HG02981 (cell line): ENCODE measurements around the gene KIRREL3.

Experiments used
- ATAC-seq: cut with Tn5 transposase; IDR thresholded peaks from one replicate; pipeline ENCODE4 v1.9.1; 2021; ENCODE audit warnings: mild to moderate bottlenecking, moderate library complexity; ENCODE audit not compliant: unreplicated experiment

KIRREL3 gene

DNA sequence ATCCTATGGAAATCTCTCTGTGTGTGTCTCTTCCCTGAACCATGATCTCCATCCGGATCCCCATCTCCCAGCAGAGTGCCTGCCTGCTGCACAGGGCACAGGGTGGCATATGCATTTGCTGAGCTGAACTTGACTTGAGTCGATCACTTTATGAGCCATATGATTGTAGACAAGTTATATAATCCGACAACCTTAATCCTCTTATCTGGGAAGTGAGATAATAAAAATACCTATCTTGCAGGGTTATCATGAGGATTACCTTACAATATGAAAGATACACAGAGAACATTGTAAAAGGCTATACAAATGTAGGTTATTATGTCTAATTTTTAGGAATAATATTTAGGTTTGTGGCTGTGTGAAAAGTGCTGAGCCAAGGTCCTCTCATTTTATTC, 520.6 kb downstream of the KIRREL3 start:
- ATAC-seq, result no peak

DNA sequence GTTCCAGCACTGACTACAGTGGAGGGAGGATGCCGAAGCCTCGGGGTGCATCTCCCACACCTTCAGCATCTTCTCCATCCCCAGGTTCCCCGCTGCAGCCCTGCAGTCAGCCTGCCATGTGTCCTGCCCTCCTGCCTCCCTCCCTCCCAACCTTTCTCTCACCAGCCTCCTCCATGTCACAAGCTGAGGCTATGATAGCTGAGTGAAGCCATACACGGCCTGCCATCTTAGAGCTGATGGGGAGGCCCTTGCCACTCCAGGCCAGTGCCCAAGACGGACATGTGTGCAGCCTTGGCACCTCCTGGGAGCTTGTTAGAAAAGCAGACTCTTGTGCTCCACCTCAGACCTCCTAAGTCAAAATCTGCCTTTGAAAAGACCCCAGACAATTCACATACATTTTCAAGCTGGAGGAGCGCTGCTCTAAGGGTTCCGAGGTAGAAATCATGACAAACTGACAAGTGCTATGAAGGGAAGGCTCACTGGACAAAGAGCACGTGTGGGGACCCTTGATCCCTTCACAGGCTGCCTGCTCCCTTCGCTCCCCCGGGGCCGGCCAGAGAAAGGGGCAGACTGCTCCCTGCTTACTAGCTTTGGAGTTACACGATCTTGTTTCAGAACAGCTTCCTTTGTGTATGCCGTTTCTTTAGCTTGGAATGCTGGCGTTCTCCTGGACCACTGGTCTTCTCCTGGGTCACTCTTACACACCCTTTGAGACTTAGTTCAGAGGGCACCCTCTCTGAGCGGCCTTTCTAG, 521.2 kb downstream of the KIRREL3 start:
- no peak for ATAC-seq

DNA sequence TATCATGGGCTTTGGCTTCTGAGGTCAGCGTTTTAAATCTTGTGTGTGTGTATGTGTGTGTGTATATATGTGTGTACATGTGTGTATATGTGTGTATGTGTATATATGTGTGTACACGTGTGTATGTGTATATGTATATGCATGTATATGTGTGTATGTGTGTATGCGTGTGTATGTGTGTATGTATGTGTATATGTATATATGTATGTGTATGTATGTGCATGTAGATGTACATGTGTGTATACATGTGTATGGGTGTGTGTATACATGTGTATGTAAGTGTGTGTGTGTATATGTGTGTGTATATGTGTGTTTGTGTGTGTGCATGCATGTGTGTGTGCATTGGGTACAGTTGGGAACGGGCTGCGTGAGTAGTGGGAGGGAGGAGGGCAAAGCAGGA, 522.1 kb downstream of the KIRREL3 start:
- no peak for ATAC-seq

DNA sequence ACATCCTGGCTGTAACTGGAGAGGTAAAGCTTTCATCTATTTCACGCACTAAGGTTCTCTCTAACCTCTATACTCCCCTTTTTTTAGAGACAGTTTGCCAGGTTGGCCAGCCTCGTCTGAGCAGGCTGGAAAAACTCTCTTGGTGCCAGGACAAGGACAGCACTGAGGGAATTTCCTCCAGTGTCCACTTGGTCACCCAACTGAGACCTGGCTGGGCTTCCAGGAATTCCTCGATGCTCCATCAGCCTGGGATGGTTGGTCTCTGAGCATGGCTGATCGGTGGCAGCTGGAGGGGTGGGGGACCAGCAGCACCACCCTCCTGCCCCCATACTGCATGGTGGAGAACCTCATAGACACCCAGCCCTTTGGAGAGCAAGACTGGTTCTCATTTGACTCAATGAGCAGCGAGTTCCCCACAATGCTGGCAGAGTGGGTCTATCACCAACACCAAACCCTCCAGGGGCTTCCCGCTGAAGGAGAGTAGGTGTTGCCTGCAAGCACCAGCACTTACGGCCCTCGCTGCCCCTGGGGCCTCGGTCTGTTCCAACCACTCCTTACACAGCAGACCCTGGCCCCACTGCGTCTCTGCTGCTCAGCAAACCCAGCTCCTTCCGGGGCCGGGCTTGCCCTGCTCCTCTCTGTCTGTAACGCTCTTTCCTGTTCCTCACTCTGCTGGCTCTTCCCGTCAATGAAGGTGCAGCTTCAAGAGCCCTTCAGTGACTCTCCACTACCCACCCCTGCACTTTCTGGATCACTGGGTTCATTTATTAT, 522.9 kb downstream of the KIRREL3 start:
- ATAC-seq, result no peak

DNA sequence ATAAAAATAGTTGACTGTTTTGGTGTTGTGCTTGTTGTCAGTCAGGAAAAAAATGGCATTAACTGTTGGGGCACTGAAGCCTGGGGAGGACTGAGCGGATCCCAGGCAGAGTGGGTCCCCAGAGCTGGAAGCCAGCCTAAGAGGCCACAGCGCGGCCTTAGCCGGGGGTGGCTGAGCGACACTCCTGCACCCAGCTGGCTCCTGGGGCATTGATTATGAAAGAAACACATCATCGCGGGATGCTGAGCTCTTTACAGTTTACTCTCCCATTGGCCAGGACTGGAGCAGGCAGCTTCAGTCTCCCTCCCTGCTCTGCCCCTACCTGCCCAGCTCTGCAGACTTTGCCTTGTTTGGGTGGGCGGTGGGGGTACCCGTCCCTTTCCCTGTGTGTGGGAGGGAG, 523.6 kb downstream of the KIRREL3 start:
- ATAC-seq, result no peak

DNA sequence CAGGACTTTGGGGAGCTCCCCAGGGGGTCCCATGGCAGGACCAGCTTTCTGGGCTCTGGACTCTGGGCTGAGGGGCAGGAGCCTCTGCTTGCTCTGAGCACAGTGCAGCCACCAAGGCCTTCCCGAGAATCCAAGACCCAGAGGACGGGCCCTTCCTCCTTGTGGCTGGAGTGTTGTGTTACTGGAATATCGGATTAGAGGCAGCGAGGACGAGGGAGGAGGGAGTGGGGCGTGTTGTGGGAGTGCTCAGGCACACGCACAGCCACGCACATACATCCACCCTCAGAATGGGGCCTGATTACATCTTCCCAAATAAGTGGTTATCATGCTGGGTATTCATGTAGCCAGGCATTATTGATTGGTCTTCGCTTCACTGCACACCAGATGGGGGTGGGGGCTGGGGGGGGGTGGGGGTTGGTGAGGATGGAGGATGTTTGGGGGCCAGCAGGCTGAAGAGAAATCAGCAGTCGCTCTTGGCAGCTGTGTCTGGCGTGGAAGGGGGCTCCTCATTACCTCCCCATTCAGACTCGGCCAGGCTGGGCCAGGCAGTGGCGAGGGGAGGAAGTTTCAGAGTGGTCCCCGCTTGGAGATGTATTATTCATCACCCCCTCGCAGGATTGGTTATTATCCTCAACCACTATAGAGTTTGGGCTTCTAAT, 524.2 kb downstream of the KIRREL3 start:
- no peak for ATAC-seq

DNA sequence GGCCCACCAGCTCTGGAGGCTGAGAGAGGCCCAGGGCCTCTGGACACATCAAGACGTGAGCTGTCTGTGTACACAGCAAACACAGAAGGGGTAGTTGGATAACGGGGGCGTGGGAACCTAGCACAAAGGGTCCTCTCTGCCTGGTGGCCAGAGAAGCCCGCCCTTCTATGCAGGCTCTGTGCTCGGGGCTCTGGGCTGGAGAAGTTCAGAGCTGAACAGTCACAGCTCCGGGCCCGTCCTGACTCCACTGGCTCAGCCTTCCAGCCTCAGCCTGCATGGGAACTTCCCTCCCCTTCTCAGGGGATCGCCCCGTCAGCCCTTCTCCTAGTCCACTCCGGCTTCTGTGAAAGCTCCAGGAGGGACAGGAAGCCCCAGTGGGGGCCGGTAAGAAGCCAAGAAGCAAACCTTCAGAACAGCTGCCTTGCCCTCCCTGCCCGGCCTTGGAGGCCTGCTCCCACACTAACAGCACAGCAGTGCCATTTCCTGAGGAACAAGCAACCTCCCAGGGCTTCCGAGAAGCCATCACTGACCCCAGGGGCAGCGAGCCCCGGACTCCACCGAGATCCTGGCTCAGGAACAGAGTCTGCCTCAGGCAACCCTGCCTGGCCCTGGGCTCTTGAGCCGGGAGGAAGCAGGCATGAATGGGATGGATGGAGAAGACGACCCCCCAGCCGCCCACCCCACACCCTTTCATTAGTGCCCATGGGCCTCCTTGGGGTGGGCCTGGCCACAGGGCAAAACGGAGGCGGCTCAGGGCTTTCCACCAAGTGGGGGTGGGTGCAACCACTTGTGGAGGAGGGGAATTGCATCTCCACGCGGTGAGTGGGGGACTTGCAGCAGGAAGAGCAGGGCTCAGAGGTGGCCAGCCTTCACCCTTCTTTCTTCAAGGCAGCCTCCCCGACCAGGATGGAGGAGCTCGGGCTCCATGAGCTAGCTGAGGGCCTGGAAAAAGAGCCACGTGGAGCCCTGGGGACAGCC, 525.3 kb downstream of the KIRREL3 start:
- ATAC-seq, result no peak

DNA sequence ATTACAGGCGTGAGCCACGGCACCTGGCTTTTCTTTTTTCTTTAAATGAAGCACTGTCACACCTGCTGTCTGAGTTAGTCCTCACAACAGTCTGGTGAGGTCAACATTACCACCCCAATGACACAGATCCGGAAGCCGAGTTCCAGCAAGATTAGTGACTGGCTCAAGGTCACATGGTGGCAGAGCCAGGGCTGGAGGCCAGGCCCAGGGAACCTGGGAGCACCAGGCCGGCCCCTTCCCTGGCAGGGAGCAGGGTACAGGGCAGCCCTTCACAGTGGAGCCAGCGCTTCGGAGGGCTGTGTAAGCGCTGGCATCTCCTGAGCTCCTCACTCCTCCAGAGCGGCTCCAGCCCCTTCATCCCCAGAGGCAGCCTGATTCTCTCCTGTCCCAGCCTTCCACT, 526.4 kb downstream of the KIRREL3 start:
- ATAC-seq, result no peak

DNA sequence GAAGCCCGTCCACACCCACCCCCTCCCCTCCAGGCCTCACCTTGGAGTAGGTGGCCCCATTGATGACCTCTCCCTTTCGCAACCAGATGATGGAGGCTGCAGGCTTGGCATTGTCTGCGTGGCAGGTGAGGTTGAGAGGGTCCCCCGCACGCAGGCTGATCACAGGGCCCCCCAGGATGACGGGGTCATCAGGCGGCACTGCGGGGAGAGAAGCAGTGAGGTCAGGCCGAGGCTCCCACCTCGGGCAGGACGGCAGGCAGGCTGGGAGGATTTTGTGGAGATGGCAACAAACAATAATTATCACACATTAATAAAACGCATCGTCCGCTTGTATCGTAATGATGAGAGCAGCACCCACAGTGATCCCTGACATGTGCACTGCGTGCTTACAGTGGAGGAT, 527.3 kb downstream of the KIRREL3 start:
- ATAC-seq, result no peak

DNA sequence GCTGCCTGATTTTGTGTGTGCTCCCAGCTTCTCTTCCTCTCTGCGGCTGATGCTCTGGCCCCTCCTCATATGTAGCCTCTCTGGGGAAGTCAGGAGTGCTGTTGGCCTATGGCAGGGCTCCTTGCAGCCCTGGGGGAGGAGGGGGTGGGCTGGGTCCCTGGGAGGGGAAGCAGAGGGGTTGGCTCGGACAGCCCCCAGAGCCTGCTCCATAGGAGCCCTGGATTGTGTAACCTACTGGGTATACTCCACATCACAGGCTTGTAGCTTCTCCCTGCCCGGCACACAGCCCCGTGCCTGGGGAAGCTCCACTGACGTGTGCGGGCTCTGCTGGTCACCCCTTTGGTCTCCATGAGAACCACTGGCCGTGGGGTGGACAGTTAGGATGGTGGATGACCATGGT, 531.3 kb downstream of the KIRREL3 start:
- ATAC-seq, result no peak

DNA sequence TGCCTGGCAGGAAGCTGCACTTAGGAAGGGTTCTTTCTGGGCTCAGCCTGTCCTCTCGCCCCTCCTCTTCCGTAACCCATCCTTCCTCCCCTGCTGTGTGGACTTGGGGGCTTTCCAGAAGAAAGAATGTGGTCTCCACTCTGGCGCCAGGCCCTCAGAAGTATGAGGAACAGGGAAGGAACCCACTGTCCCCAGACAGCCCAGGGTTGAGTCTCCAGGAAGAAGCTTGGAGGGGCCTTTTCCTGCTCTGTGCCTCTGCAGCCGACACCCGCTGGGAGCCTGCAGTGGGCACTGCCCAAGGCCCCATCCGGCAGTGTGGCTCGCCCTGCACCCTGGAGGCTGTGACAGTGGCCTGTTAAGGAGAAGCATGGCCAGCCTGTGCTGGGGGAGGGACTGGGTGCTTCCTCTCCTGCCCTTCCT, 532.5 kb downstream of the KIRREL3 start:
- no peak for ATAC-seq

DNA sequence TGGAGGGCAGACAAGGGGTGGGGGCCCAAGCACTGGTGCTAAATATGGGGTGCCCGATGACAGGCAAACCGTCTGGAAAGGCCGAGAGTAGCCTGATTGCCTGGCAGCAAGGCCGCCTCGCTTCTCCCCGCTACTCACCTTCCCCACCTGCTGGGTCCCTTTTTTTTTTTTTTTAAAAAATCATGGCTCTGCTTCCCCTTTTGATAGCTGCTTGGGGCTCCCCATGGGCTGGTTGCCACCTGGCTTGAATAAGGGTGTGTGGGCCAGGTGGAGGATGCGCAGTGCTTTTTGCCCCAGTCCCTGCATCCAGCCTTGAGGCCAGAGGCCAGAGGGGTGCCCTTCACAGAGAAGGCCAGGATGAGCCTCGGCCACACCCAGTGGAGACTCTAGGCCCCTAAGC, 533.1 kb downstream of the KIRREL3 start:
- no peak for ATAC-seq

DNA sequence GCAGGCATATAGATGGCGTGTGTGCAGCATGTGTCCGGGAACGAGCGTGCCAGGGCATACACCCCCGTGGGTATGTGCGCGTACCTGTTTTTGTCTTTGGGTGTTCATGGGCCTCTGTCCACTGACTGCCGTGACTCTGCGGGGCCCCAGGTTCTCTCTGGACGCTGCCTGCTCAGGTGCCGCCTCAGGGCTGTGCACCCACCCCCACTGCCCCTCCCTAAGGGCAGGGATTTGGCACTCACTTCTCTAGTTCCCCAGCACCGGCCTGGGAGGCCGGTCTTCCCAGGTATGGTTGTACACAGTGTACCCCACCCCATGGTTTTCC, 533.6 kb downstream of the KIRREL3 start:
- ATAC-seq, result no peak

DNA sequence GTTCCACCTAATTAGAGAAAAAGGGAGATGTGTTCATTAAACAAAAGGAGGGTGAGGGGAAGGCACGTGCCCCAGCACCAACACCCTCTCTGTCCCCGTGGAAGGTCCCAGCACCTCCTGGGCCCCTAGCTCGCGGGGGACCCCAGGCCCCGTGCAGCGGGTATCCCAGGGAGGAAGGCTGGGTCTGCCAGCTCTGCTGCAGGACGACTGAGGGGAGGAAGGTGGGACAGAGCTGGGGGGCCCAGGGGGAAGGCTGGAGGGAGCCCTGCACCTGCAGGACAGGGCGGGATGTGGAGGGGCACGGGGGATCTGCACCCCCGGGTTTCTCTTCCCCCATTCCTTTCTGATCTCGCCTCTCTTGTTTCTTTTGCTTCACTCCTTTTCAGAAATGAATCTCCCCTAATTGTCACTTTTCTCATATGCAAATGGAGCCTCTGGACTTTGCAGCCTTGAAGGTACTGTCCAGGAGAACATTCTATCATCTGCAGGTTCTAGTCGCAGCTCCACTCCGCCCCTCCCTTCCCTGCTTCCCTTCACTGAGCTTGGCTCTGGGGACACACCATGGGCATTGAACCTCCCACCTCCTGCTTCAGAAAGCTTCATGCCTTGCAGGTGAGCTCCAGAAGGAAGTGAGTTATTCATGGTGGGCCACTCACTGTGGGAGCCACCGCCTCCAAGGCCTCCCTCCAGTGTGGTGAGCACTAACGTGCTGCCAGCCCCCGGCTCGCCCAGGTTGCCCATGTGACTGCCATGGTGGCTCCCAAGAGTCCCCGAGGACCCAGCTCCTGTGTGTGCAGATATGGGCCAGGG, 534.1 kb downstream of the KIRREL3 start:
- ATAC-seq, result no peak

DNA sequence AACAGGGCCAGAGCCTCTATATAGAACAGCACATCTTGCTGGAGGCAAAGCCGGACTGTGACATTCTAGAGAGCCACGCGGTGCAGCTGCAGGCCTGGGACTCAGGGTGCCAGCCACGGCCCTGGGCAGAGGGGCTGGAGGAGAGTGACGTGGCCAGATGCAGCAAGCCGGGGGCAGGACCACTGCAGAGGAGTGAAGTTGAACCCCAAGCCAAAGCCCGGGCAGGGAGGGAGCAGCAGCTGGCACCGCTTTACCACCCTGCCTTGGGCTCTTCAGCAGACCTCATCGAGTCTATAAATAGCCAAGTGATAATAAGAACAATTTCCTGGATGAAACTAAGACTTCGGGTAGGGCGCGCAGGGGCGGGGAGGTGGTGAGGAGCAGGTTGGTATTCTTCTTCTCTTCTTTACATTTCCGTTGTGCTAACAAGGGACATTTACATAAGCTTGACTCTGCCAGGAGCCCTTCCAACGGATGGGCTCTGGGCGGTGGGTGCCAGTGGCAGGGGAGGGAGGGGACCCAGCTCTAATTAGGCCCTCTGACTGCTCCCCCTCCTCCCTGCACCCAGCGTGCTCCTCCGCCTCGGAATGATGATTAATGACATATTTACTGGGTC, 534.9 kb downstream of the KIRREL3 start:
- peak; percentile 76 for ATAC-seq

DNA sequence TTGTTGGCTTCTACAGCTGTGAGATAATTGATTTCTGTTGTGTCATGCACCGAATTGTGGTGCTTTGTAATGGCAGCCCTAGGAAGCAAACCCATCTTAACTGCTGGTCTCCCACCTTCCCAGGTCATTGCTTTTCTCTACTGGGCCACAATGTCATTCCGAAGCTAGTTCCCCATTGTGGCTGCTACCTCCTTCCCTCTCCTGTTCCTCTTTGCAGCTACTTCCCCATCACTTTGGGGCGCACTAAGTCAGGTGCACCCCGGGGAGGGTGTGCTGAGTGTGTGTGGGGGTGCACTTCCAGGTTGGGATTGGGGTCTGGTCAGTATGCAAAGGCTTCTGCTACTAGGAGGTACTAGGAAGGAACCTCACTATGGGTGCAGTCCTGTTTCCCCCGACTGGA, 535.8 kb downstream of the KIRREL3 start:
- no peak for ATAC-seq

DNA sequence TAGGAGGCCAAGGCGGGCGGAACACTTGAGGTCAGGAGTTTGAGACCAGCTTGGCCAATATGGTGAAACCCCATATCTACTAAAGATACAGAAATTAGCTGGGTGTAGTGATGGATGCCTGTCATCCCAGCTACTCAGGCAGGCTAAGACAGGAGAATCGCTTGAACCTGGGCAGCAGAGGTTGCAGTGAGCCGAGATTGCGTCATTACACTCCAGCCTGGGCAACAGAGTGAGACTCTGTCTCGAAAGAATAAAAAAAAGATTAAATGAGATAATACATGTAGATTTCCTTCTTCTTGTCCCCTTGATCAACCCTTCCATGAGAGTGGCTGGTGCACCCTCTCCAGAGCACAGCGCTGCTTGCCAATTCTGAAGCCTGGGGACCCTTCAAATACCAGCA, 538.1 kb downstream of the KIRREL3 start:
- no peak for ATAC-seq

DNA sequence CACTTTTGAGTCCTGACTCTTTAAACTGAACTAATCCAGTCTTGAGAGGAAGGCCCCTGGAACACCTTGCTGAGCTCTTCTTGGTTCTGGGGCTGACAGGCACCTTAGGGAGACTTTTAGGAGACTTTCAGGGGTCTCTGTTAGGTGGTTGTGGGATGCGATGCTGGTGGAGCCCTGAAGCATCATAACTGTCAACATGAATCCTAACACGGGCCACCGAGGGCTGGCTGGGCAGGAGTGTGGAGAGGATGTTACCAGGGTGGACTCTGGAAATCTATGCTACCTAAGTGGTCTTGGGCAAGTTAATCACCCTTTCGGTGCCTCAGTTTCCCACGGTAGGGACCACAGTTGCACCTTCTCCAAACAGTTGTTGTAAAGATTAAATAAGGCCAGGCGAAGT, 538.6 kb downstream of the KIRREL3 start:
- ATAC-seq, result no peak

DNA sequence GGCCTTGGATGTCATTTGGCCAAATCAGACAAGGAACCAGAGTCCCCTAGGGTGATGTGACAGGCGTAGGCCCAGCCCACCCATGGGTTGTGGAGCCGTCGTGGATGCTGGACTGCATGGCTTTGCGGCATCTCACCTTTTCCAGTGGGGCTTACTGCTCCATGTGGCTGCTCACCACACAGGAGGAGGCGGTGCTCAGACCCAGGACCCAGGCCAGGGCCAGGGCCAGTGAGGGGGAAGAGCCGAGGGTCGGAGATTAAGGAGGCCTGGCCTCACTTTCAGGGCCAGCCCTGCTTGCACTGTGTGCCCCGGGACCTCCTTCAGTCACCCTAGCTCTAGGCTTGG, 539.5 kb downstream of the KIRREL3 start:
- no peak for ATAC-seq
